HG03575 (cell line): ENCODE results near the gene TRPM8.

Experiments used
- ATAC-seq: cut with Tn5 transposase; IDR thresholded peaks from one replicate; pipeline ENCODE4 v1.9.1; 2021; ENCODE audit not compliant: unreplicated experiment, insufficient number of reproducible peaks, low FRiP score; ENCODE audit errors: extremely low read depth

Gene TRPM8

GRCh38 chr2:233991196-233991595 is 74.0 kb downstream of the TRPM8 start:
- no peak for ATAC-seq

GRCh38 chr2:233992513-233993217 is 75.5 kb downstream of the TRPM8 start:
- ATAC-seq: no peak

- no peak for ATAC-seq
Measured at GRCh38 chr2:233993461-233993860, 76.3 kb downstream of the TRPM8 start.

GRCh38 chr2:233994151-233994550 is 77.0 kb downstream of the TRPM8 start:
- ATAC-seq: no peak

GRCh38 chr2:233996000-233996399 is 78.8 kb downstream of the TRPM8 start:
- ATAC-seq: no peak

GRCh38 chr2:233996461-233996860 is 79.3 kb downstream of the TRPM8 start:
- ATAC-seq: no peak

GRCh38 chr2:233997707-233998106 is 80.5 kb downstream of the TRPM8 start:
- no peak for ATAC-seq

- ATAC-seq: no peak
Measured at GRCh38 chr2:233999182-233999581, 82.0 kb downstream of the TRPM8 start.

- no peak for ATAC-seq
Measured at GRCh38 chr2:234001380-234002160, 84.4 kb downstream of the TRPM8 start.

GRCh38 chr2:234002281-234002680 is 85.1 kb downstream of the TRPM8 start:
- no peak for ATAC-seq

GRCh38 chr2:234003972-234004617 is 86.9 kb downstream of the TRPM8 start:
- no peak for ATAC-seq

- ATAC-seq: no peak
Measured at GRCh38 chr2:234005126-234005525, 88.0 kb downstream of the TRPM8 start.

GRCh38 chr2:234006501-234006900 is 89.3 kb downstream of the TRPM8 start:
- no peak for ATAC-seq

- no peak for ATAC-seq
Measured at GRCh38 chr2:234014427-234014826, 97.3 kb downstream of the TRPM8 start.

GRCh38 chr2:234015861-234016260 is 98.7 kb downstream of the TRPM8 start:
- ATAC-seq: no peak

GRCh38 chr2:234019896-234020295 is 102.7 kb downstream of the TRPM8 start:
- ATAC-seq: no peak

- ATAC-seq: no peak
Measured at GRCh38 chr2:234020332-234020731, 103.2 kb downstream of the TRPM8 start.

- ATAC-seq: no peak
Measured at GRCh38 chr2:234022424-234022823, 105.3 kb downstream of the TRPM8 start.

GRCh38 chr2:234024304-234024703 is 107.1 kb downstream of the TRPM8 start:
- no peak for ATAC-seq

- ATAC-seq: no peak
Measured at GRCh38 chr2:234025466-234025865, 108.3 kb downstream of the TRPM8 start.
